Measurements from ENCODE around the gene KCNAB1. TPM values are rescaled to one million over a fixed set of nuclear protein-coding genes. Genes with fewer than 3 reads are reported as not detected.
A peak's percentile ranks its signal among the peaks of the same experiment; 100 is the strongest.

Gene KCNAB1
- total RNA-seq, 1 donor from 2014 or later, result 0.21 TPM

GRCh38 chr3:156285626-156286025 lies 165.2 kb downstream of the KCNAB1 start:
- H3K27me3 Mint-ChIP-seq (ENCODE audit: unreplicated experiment), result peaks cover 36% of the 10 kb centered on the region
- no peak overlapping the region for H3K4me3 Mint-ChIP-seq (ENCODE audit: unreplicated experiment)
- TF ChIP-seq CTCF (IDR thresholded peaks at IDR 0.05), result no peak
- no peaks in the 10 kb centered on the region for H3K4me1 Mint-ChIP-seq (ENCODE audit: unreplicated experiment)
- H3K27ac Mint-ChIP-seq (ENCODE audit: unreplicated experiment), result no peak overlapping the region
- no peak for DNase-seq (ENCODE audit: extremely low spot score, unreplicated experiment)
- no peaks in the 10 kb centered on the region for H3K9me3 Mint-ChIP-seq (ENCODE audit: unreplicated experiment)
- H3K36me3 Mint-ChIP-seq (ENCODE audit: unreplicated experiment), result no peaks in the 10 kb centered on the region

- Mint-ChIP-seq H3K4me1 (ENCODE audit: unreplicated experiment) (peaks cover 14% of the 10 kb centered on the region), H3K4me3 (ENCODE audit: unreplicated experiment) (peak overlapping the region; percentile 12), H3K9me3 (ENCODE audit: unreplicated experiment) (no peaks in the 10 kb centered on the region), H3K27ac (ENCODE audit: unreplicated experiment) (no peak overlapping the region), H3K36me3 (ENCODE audit: unreplicated experiment) (no peaks in the 10 kb centered on the region), H3K27me3 (ENCODE audit: unreplicated experiment) (peaks cover 69% of the 10 kb centered on the region)
- no peak for DNase-seq (ENCODE audit: extremely low spot score, unreplicated experiment)
- TF ChIP-seq CTCF (IDR thresholded peaks at IDR 0.05), result no peak
Measured at GRCh38 chr3:156290924-156291271, 170.5 kb downstream of the KCNAB1 start.

GRCh38 chr3:156291272-156292123 lies 171.1 kb downstream of the KCNAB1 start:
- DNase-seq (ENCODE audit: extremely low spot score, unreplicated experiment), result no peak
- Mint-ChIP-seq H3K27ac (ENCODE audit: unreplicated experiment) (no peak overlapping the region), H3K36me3 (ENCODE audit: unreplicated experiment) (no peaks in the 10 kb centered on the region), H3K4me3 (ENCODE audit: unreplicated experiment) (peak overlapping the region; percentile 65), H3K9me3 (ENCODE audit: unreplicated experiment) (no peaks in the 10 kb centered on the region), H3K4me1 (ENCODE audit: unreplicated experiment) (peaks cover 14% of the 10 kb centered on the region), H3K27me3 (ENCODE audit: unreplicated experiment) (peaks cover 67% of the 10 kb centered on the region)
- no peak for TF ChIP-seq CTCF (IDR thresholded peaks at IDR 0.05)

- no peak for DNase-seq (ENCODE audit: extremely low spot score, unreplicated experiment)
- Mint-ChIP-seq H3K27me3 (ENCODE audit: unreplicated experiment) (peaks cover 57% of the 10 kb centered on the region), H3K36me3 (ENCODE audit: unreplicated experiment) (no peaks in the 10 kb centered on the region), H3K27ac (ENCODE audit: unreplicated experiment) (no peak overlapping the region), H3K9me3 (ENCODE audit: unreplicated experiment) (no peaks in the 10 kb centered on the region), H3K4me1 (ENCODE audit: unreplicated experiment) (peaks cover 14% of the 10 kb centered on the region), H3K4me3 (ENCODE audit: unreplicated experiment) (no peak overlapping the region)
- no peak for TF ChIP-seq CTCF (IDR thresholded peaks at IDR 0.05)
Measured at GRCh38 chr3:156293566-156293965, 173.2 kb downstream of the KCNAB1 start.

- H3K36me3 Mint-ChIP-seq (ENCODE audit: unreplicated experiment), result no peaks in the 10 kb centered on the region
- TF ChIP-seq CTCF (IDR thresholded peaks at IDR 0.05), result no peak
- no peak overlapping the region for H3K27ac Mint-ChIP-seq (ENCODE audit: unreplicated experiment)
- H3K27me3 Mint-ChIP-seq (ENCODE audit: unreplicated experiment), result peaks cover 17% of the 10 kb centered on the region
- H3K4me1 Mint-ChIP-seq (ENCODE audit: unreplicated experiment), result peaks cover 7% of the 10 kb centered on the region
- no peaks in the 10 kb centered on the region for H3K9me3 Mint-ChIP-seq (ENCODE audit: unreplicated experiment)
- no peak overlapping the region for H3K4me3 Mint-ChIP-seq (ENCODE audit: unreplicated experiment)
- DNase-seq (ENCODE audit: extremely low spot score, unreplicated experiment), result no peak
Measured at GRCh38 chr3:156297582-156297981, 177.2 kb downstream of the KCNAB1 start.

All from osteocyte (in vitro differentiated cells).